ENCODE results near the gene CDK8.

DNA sequence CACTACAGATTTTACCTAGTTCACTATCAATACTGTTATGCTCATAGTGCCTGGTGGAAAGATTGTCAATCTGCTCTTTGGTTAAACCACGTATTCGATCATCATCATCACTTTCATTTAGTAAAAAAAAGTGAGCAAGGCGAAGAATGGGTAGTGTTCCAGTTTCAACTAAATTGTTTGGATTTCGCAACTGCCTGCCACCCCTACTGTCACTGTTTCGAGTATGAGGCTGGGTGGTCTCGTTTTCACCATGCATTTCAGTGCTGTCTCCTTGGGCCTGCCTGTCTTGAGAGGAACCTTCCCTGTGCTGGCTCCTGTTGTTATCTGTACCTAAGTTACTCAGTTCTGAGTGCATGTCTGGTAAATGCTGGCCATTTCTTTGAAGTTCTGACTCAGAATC is 39.9 kb upstream of the CDK8 start:
- TF ChIP-seq, protein P1, sequence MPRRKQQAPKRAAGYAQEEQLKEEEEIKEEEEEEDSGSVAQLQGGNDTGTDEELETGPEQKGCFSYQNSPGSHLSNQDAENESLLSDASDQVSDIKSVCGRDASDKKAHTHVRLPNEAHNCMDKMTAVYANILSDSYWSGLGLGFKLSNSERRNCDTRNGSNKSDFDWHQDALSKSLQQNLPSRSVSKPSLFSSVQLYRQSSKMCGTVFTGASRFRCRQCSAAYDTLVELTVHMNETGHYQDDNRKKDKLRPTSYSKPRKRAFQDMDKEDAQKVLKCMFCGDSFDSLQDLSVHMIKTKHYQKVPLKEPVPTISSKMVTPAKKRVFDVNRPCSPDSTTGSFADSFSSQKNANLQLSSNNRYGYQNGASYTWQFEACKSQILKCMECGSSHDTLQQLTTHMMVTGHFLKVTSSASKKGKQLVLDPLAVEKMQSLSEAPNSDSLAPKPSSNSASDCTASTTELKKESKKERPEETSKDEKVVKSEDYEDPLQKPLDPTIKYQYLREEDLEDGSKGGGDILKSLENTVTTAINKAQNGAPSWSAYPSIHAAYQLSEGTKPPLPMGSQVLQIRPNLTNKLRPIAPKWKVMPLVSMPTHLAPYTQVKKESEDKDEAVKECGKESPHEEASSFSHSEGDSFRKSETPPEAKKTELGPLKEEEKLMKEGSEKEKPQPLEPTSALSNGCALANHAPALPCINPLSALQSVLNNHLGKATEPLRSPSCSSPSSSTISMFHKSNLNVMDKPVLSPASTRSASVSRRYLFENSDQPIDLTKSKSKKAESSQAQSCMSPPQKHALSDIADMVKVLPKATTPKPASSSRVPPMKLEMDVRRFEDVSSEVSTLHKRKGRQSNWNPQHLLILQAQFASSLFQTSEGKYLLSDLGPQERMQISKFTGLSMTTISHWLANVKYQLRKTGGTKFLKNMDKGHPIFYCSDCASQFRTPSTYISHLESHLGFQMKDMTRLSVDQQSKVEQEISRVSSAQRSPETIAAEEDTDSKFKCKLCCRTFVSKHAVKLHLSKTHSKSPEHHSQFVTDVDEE (CRISPR knock-in tag; IDR thresholded peaks at IDR 0.05), result no peak
- TF ChIP-seq ZC3H10 (CRISPR knock-in tag; IDR thresholded peaks at IDR 0.05) (no peak), RARB (CRISPR knock-in tag; IDR thresholded peaks at IDR 0.05) (no peak)
- TF ChIP-seq, protein P2, sequence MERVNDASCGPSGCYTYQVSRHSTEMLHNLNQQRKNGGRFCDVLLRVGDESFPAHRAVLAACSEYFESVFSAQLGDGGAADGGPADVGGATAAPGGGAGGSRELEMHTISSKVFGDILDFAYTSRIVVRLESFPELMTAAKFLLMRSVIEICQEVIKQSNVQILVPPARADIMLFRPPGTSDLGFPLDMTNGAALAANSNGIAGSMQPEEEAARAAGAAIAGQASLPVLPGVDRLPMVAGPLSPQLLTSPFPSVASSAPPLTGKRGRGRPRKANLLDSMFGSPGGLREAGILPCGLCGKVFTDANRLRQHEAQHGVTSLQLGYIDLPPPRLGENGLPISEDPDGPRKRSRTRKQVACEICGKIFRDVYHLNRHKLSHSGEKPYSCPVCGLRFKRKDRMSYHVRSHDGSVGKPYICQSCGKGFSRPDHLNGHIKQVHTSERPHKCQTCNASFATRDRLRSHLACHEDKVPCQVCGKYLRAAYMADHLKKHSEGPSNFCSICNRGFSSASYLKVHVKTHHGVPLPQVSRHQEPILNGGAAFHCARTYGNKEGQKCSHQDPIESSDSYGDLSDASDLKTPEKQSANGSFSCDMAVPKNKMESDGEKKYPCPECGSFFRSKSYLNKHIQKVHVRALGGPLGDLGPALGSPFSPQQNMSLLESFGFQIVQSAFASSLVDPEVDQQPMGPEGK (CRISPR knock-in tag; IDR thresholded peaks at IDR 0.05; ENCODE audit: borderline replicate concordance), result no peak

All from SK-N-SH treated with all-trans-retinoic acid at 6 μM for 48 hours (cell line).